Ishikawa (cell line): ENCODE data around the gene SEL1L3.

Experiments
- CEBPB ChIP-seq: IDR thresholded peaks from 2 replicates; pipeline ENCODE4 v1.6.1; 2012
- CREB1 ChIP-seq: IDR thresholded peaks from 2 replicates; pipeline ENCODE4 v1.6.1; 2012; ENCODE audit warnings: low read depth
- EGR1 ChIP-seq: IDR thresholded peaks from 2 replicates; pipeline ENCODE4 v1.6.1; 2012
- EP300 ChIP-seq: IDR thresholded peaks from 2 replicates; pipeline ENCODE4 v1.6.1; 2012; ENCODE audit warnings: borderline replicate concordance
- FOXM1 ChIP-seq: IDR thresholded peaks from 2 replicates; pipeline ENCODE4 v1.6.1; 2012; ENCODE audit warnings: low read depth, borderline replicate concordance
- NFIC ChIP-seq: IDR thresholded peaks from 2 replicates; pipeline ENCODE4 v1.6.1; 2012
- RAD21 ChIP-seq: IDR thresholded peaks from 2 replicates; pipeline ENCODE4 v1.6.1; 2012; ENCODE audit warnings: low read depth
- REST ChIP-seq: IDR thresholded peaks from 2 replicates; pipeline ENCODE4 v1.6.1; 2012; ENCODE audit warnings: low read depth, mild to moderate bottlenecking
- TAF1 ChIP-seq: IDR thresholded peaks from 2 replicates; pipeline ENCODE4 v1.6.1; 2012; ENCODE audit warnings: low read depth, mild to moderate bottlenecking
- TCF12 ChIP-seq: IDR thresholded peaks from 2 replicates; pipeline ENCODE4 v1.6.1; 2012; ENCODE audit warnings: low read depth
- TEAD4 ChIP-seq: IDR thresholded peaks from 2 replicates; pipeline ENCODE4 v1.6.1; 2012
- USF1 ChIP-seq: IDR thresholded peaks from 2 replicates; pipeline ENCODE4 v1.6.1; 2012
- YY1 ChIP-seq: IDR thresholded peaks from 2 replicates; pipeline ENCODE4 v1.6.1; 2012; ENCODE audit warnings: low read depth
- ZBTB7A ChIP-seq: IDR thresholded peaks from 2 replicates; pipeline ENCODE4 v1.6.1; 2012; ENCODE audit warnings: low read depth
- TF ChIP-seq, protein P1 (sequence below): IDR thresholded peaks from 2 replicates; pipeline ENCODE4 v1.6.1; 2012

SEL1L3 gene

GRCh38 chr4:25795091-25795490, 67.7 kb downstream of the SEL1L3 start:
- TF ChIP-seq EP300, result no peak
- no peak for TF ChIP-seq RAD21
- TF ChIP-seq NFIC, result no peak
- TF ChIP-seq CEBPB, result no peak
- no peak for TF ChIP-seq USF1
- TF ChIP-seq TEAD4, result no peak
- no peak for TF ChIP-seq CREB1
- TF ChIP-seq FOXM1, result no peak
- TF ChIP-seq, protein P1, sequence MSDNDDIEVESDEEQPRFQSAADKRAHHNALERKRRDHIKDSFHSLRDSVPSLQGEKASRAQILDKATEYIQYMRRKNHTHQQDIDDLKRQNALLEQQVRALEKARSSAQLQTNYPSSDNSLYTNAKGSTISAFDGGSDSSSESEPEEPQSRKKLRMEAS, result no peak
- no peak for TF ChIP-seq TCF12
- TF ChIP-seq YY1, result no peak
- no peak for TF ChIP-seq EGR1
- no peak for TF ChIP-seq REST

DNA sequence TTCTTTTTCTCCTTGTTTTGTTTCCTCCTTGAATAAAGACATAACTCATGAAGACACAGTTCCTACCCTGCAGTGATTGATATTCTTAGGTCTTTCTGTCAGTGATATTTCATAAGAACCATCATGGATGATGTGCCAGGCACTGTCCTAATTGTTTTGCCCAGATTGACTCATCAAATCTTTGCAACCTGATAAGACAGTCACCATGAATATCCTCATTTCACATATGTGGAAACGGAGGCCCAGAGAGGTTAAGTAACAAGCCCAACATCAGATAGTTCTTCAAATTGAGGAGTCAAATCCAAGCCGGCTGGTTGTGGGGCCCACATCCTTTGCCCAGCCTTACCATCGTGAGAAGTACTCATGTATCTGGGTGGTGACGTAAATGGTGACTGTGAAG, 69.9 kb downstream of the SEL1L3 start:
- TF ChIP-seq NFIC (no peak), RAD21 (no peak), EGR1 (no peak), TCF12 (no peak), YY1 (no peak), CREB1 (no peak), ZBTB7A (no peak), FOXM1 (no peak), EP300 (no peak), USF1 (no peak), CEBPB (no peak), REST (no peak), TAF1 (no peak)
- TF ChIP-seq, protein P1, result no peak

DNA sequence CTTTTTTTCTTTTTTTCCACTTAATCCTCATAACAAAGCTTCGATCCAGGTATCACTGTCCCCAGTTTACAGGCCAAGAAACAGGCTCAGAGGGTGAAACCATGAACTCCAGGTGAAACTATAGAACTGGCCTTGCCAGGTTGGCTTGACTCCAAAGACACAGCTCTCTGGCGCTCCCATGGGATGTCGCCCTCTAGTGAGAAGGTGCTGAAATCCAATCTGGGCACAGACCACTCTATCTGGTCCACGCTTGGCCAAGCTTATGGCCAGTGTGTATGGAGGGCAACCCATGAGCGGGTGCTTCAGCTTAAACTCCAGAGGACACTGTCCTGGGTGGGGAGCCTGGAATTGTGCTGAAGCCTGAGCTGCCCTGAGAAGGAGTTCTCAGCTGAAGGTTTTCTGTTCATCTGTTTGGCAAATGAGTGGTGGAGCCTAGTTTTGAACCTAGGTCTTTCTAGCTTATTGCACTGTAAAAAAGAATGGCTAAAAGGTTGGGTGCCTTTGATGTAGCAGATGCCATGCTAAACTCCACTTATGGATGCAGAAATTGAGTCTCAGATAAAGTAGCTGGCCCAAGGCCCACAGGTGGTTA, 70.5 kb downstream of the SEL1L3 start:
- TF ChIP-seq, protein P1, result no peak
- TF ChIP-seq RAD21 (peak; percentile 77), NFIC (peak; percentile 91), YY1 (no peak)

GRCh38 chr4:25790024-25790423, 72.8 kb downstream of the SEL1L3 start:
- TF ChIP-seq YY1 (no peak), REST (no peak), EGR1 (no peak), TAF1 (no peak), TCF12 (no peak), TEAD4 (no peak), RAD21 (no peak), USF1 (no peak), NFIC (no peak), CREB1 (no peak), CEBPB (no peak), ZBTB7A (no peak)
- TF ChIP-seq, protein P1, result no peak
